SH-SY5Y (cell line): Measurements from ENCODE around the gene ARHGEF9.

Experiments used
- GATA2 ChIP-seq: IDR thresholded peaks from 2 replicates; pipeline ENCODE4 v1.6.1; 2011; ENCODE audit warnings: mild to moderate bottlenecking, low read depth, low read length
- GATA3 ChIP-seq: IDR thresholded peaks from 2 replicates; pipeline ENCODE4 v1.6.1; 2011; ENCODE audit warnings: low read depth, mild to moderate bottlenecking, low read length, moderate library complexity

GRCh38 chrX:63754136-63754859 is 30.7 kb downstream of the ARHGEF9 start:
- TF ChIP-seq GATA3 (no peak), GATA2 (peak; percentile 60; the same call in 1 of the 2 replicates)
